ENCODE results near the gene ICOS.
"Not testable (repeated sequence)": the region's sequence is repeated elsewhere in the genome, so short reads cannot be mapped to it uniquely, and the experiment has no call there.

The ICOS gene

DNA sequence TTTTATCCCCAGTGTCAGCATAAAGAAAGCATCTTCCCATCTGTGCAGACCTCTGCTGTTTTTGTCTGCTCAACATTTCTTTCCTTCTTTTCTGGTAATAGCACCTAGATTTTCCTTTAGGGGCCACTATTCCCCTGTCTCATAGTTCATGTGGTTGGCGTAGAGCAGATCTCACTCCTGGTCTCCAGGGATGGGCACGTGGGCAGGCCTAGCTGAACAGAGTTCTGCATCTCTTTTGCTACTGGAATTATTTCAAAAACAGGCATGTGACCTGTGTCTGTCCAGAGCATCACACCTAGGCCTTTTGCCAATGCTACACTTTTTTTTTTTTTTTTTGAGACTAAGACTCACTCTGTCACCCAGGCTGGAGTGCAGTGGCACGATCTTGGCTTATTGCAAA is 17.7 kb upstream of the ICOS start:
- no peak for DNase-seq

DNA sequence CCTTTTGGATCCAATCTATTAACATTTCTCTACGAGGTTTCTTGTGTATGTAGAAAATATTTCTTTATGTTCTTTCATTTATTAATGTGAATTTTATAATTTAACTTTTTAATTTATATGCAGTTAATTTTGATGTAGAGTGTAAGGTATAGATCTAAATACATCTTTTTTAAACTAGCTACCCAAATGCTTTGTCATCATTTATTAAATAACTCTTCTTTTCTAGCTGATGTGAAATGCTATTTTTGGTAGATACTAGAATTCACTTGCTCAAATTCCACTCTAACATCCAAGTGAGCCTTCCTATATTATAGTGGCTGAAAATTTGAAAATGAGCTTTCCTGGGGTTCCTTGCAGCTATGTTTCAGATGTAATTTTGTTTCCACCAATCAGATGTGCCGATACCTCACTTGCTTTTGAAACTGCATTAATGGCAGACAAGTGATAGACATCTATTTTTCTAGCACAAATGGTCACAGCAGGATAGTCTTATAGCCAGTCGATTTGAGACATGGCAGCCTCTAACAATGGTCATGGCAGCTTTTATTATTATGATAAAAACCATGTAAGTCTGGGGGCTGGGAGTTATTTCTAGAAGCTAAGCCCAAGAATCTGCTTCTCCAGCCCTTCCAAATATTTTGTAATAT is 10.9 kb upstream of the ICOS start:
- DNase-seq = no peak

DNA sequence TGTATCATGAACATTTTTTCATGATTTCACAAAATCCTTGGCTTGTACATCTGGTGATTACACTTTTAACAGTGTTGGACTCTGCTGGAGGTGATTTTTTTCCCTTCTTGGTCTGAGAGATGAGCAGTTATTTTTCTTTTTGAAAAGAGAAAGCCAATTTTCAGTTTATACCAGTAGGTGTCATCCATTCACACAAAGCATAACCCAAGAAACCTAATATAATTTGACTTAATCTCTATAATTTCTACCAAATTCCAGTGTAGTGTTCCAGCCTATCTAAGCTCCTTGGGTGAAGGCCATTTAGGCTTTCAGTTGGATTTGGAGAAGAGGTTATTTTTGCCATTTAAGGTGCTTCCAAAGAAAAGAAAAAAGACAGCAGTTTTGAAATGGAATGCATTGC is 7.7 kb upstream of the ICOS start:
- DNase-seq = no peak

GRCh38 chr2:203931262-203931661 is 5.3 kb upstream of the ICOS start:
- DNase-seq = not testable (repeated sequence)

- DNase-seq = no peak
Measured at GRCh38 chr2:203934041-203934492, 2.5 kb upstream of the ICOS start.

GRCh38 chr2:203934711-203935438 is 1.7 kb upstream of the ICOS start:
- DNase-seq = no peak

GRCh38 chr2:203935568-203935967 is 995 bp upstream of the ICOS start:
- no peak for DNase-seq

DNA sequence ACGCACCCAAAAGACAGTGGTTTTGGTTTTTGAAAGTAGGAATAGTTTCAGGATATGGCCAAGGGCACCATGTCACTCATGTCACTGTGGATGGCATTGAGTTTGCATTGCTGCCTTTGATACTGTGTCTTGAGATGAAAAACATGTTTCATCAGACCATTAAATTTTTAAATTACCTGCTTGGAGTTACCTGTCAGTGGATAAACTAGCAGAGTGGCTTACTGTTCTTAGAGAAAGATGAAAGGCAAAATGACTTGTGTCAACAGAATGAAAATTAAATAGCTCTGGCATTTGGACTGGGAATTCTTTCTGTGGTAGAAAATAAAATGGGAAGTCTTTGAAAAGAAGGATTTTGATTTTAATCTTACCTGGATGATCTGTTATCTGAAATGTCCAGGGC is 386 bp downstream of the ICOS start:
- no peak for DNase-seq

DNA sequence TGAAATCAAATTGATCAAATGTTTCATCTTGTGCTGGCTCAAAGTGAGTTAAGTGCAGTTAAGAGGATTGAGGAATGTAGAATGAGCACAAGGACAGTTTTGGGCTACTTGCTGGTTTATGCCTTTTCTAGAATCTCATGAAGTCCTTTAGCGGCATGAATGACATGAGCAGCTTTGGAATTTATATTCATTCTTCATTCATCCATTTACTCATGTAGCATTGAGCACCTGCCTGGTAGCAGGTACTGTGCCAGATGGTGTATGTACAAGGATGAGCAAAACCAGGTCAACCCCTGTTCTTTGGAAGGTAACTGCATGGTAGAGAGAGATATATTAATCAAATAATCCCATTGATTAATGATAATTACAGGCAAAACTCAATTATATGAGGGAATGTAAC is 1.2 kb downstream of the ICOS start:
- no peak for DNase-seq

- no peak for DNase-seq
Measured at GRCh38 chr2:203940039-203940438, 3.5 kb downstream of the ICOS start.

- DNase-seq = not testable (repeated sequence)
Measured at GRCh38 chr2:203943493-203944382, 7.2 kb downstream of the ICOS start.

GRCh38 chr2:203948733-203949132 is 12.2 kb downstream of the ICOS start:
- no peak for DNase-seq

- DNase-seq = no peak
Measured at GRCh38 chr2:203949228-203949627, 12.7 kb downstream of the ICOS start.

- DNase-seq = no peak
Measured at GRCh38 chr2:203951366-203951902, 14.9 kb downstream of the ICOS start.

GRCh38 chr2:203959265-203959664 is 22.7 kb downstream of the ICOS start:
- DNase-seq = no peak

- no peak for DNase-seq
Measured at GRCh38 chr2:203959672-203960071, 23.1 kb downstream of the ICOS start.

DNA sequence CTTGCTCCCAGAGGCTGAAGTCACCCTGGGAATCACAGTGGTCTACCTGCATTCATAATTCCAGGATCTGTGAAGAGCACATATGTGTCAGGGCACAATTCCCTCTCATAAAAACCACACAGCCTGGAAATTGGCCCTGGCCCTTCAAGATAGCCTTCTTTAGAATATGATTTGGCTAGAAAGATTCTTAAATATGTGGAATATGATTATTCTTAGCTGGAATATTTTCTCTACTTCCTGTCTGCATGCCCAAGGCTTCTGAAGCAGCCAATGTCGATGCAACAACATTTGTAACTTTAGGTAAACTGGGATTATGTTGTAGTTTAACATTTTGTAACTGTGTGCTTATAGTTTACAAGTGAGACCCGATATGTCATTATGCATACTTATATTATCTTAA is 24.2 kb downstream of the ICOS start:
- no peak for DNase-seq

- DNase-seq = not testable (repeated sequence)
Measured at GRCh38 chr2:203965190-203965589, 28.6 kb downstream of the ICOS start.

DNA sequence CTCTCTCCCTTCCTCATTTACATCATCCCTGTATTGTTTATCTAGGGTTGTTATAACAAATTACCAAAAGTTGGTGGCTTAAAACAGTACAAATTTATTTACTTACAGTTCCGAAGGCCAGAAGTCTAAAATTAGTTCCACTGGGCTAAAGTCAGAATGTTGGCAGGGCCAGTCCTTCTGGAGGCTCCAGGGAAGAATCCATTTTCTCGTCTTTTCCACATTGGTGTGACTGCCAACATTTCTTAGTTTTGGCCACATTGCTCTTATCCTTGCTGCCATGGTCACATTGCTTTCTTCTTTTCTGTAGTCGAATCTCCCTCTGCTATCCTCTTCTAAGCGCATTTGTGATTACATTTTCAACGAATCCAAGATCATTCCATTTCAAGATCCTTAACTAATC is 34.7 kb downstream of the ICOS start:
- DNase-seq = no peak

DNA sequence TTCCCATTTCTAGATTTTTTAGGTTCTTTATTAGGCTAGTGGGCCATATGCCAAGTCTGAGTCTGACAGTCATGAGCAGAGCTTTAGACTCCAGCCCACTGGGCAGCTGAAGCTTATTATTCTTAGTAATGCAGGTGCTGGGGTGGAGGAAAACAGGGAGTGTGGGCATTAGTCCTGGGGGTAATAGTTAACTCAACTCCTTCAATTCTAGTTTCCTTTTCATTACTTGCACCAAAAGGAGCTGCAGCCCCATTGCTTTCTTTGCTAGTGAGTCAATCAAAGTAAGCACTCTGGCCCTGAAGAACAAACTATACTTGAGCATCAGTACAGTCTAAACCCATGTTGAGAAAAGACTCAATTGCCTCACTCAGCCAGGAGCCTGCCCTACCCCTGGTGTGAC is 35.5 kb downstream of the ICOS start:
- DNase-seq = no peak

- no peak for DNase-seq
Measured at GRCh38 chr2:203973000-203973399, 36.4 kb downstream of the ICOS start.

GRCh38 chr2:203973676-203974075 is 37.1 kb downstream of the ICOS start:
- DNase-seq = no peak

- no peak for DNase-seq
Measured at GRCh38 chr2:203975912-203976311, 39.3 kb downstream of the ICOS start.
